ENCODE results near the gene HOXB9. TPM values are rescaled to one million over a fixed set of nuclear protein-coding genes. Genes with fewer than 3 reads are reported as not detected.

HOXB9 gene
- total RNA-seq, 1 donor from 2014 or later: 14.5 TPM

DNA sequence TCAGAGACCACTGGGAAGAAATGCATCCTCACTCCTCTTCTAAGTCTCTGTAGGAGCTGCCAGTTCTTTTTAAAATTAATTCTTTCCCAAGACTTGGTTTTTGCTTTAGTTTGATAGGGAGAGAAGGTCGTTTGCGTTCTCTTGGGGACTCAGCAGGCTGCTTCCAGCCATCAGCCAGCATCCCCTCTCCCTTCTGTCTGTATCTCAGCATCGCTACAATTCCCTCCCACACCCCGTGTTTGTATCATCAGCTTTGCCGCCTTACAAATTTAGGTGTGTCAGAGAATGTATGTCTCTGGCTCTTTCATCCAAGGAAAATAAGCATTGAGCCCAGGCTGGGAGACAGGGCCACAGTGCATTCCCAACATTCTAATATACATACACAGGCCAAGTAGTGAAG, 26.8 kb downstream of the HOXB9 start:
- DNase-seq (ENCODE audit: extremely low read depth, low read depth, low spot score): no peak

DNA sequence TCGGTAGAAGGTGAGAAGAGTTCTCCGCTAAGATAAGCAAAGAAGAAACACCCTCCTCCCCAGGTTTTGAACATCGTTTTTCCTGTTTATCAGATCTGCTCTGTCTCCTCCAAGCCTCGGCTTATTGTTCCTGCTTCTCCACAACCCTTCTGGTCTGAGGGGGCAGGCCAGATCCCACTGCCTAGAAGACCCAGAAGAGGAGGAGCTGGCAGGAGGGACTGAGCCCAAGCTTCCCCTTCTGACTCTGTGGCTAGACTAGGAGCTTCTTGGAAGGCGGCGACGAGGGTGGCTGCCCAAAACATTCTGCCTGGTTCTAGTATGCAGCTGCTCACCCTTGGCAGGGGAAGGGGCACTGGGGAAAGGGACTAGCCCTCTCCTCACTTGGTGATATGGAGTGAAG, 27.4 kb downstream of the HOXB9 start:
- DNase-seq (ENCODE audit: extremely low read depth, low read depth, low spot score): no peak

GRCh38 chr17:48597778-48598631, 28.2 kb downstream of the HOXB9 start:
- DNase-seq (ENCODE audit: extremely low read depth, low read depth, low spot score): no peak

- DNase-seq (ENCODE audit: extremely low read depth, low read depth, low spot score): no peak
Observed at GRCh38 chr17:48597528-48597777, 28.7 kb downstream of the HOXB9 start.

- no peak for DNase-seq (ENCODE audit: extremely low read depth, low read depth, low spot score)
Observed at GRCh38 chr17:48596735-48597527, 29.2 kb downstream of the HOXB9 start.

GRCh38 chr17:48596000-48596734, 30.0 kb downstream of the HOXB9 start:
- no peak for DNase-seq (ENCODE audit: extremely low read depth, low read depth, low spot score)

- no peak for DNase-seq (ENCODE audit: extremely low read depth, low read depth, low spot score)
Observed at GRCh38 chr17:48595278-48595999, 30.7 kb downstream of the HOXB9 start.

- DNase-seq (ENCODE audit: extremely low read depth, low read depth, low spot score): no peak
Observed at GRCh38 chr17:48594538-48595277, 31.4 kb downstream of the HOXB9 start.

DNA sequence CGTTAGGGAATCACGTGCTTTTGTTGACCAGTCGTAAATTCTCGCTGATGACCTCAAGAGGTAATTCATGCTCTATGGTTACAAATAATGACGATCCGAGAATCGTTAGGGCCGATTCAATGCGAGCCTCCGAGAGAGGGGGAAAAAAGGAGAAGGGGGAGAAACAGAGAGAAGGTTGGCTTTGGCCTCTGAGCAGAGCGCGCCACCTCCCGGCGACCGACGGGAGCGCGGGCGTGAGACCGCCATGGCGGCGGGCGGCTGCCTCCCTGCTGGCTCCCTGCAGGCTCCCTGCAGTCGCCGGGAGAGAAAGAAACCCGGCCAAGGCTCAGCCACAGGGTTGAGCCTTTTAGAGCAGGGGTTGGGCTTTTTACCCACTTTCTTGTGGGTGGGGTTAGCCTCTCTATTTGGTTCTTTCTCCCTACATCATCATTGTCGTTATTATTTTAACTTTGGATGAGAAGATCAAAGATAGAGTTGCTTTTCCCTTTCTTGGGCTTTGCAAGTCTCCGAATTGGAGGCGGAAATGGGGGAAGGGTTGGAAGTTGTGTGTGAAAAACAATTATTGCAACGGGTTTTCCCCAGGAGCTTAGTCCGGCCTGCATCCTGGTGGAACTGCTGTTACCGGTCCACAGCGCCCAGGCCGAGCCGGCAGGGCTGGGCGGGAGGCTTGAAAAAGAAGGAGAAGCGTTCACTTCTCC, 32.2 kb downstream of the HOXB9 start:
- no peak for DNase-seq (ENCODE audit: extremely low read depth, low read depth, low spot score)

DNA sequence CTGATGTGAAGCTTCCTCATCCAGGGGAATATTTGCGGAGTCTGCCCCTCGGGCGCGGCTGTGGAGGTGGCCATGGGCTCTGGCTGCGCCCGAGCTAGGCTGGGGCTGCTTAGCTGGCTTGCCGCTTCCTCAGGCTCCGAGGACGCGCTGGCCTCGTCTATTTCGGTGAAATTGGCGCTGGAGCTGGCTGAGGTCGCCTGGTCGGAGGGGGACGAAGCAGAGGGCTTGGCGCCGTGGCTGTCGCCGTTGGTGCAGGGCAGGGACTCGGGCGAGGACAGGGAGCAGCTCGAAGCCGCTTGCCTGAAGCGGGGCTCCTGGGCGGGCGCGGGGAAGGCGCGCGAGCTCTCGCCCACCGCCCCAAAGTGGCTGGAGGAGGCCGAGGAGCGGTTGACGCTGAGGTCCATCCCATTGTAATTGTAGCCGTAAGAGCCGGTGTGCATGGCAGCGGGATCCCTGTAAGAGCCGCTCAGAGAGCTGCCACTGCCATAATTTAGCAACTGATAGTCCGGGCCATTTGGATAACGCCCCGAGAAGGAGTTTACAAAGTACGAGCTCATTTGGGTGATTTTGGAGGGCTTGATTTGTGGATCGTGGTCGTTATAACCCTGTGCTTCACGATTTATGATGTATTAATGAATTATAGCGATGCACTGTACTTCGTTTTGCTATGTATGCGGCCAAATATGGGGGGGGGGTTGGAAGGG, 32.9 kb downstream of the HOXB9 start, which contains the start of gene HOXB5:
Gene HOXB5 (minus strand): TSS at position 654 of the 704 bp plus-strand sequence. CDS start 97 bp downstream, at position 557.
- no peak for DNase-seq (ENCODE audit: extremely low read depth, low read depth, low spot score)

DNA sequence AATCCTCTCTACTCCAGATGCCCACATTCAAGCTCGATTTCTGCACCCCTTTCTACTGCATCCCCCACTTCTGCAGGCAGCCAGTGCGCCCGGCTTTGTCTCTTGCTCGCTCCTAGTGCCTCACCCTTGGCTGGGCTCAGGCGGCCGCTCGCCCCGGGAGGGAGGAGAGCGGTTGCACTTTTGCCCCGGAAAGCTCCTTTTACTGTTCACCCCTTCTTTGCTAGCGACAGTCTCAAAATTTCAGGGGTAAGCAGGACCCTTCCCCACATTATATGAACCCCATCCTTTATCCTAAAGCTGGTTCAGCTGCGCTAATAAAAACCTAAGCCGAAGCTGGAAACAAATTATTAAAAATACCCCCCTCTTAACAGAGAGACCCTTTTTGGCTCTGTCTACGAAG, 33.6 kb downstream of the HOXB9 start:
- no peak for DNase-seq (ENCODE audit: extremely low read depth, low read depth, low spot score)

GRCh38 chr17:48592057-48592514, 34.1 kb downstream of the HOXB9 start:
- no peak for DNase-seq (ENCODE audit: extremely low read depth, low read depth, low spot score)

GRCh38 chr17:48591255-48592056, 34.7 kb downstream of the HOXB9 start:
- no peak for DNase-seq (ENCODE audit: extremely low read depth, low read depth, low spot score)

GRCh38 chr17:48590607-48591161, 35.5 kb downstream of the HOXB9 start:
- DNase-seq (ENCODE audit: extremely low read depth, low read depth, low spot score): no peak

DNA sequence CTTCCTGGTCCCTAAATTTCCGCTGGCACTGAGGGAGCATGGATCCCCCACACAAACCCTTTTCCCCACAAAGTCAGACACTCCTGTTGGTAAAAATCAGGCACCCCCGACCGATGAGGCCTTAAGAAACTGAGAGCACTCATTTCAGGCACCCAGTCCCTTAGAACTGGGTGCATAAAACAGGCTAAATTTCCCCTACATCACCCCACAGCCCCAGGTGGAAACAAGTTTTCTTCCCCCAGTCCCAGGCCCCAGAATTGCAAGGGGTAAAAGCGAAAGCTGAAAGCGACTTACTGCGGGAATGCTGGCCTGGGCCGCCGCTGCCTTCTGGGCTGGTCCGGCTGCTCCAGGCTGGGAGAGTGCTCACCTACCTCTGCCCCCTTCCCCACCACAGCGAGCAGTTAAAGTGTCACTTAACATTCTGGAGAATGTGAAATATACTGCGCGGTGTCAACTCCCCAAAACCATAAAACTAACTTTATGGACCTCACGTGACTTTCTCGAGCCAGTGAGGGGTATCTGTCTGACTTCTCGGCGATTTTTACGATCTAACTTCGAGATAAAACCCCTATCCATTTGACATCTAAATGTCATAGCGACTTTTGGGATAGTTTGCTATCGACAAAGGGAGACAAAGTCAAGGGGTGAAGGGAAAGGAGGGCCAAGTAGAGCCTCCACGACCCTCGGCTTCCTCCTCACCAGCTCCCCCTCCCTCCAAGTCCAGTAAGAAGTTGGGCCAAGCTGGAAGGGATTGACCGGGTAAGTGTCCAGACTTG, 36.1 kb downstream of the HOXB9 start, which contains the start of gene HOXB3:
Gene HOXB3 (minus strand): TSS at position 411 of the 776 bp plus-strand sequence. CDS start 37,767 bp downstream, outside the sequence.
- no peak for DNase-seq (ENCODE audit: extremely low read depth, low read depth, low spot score)

DNA sequence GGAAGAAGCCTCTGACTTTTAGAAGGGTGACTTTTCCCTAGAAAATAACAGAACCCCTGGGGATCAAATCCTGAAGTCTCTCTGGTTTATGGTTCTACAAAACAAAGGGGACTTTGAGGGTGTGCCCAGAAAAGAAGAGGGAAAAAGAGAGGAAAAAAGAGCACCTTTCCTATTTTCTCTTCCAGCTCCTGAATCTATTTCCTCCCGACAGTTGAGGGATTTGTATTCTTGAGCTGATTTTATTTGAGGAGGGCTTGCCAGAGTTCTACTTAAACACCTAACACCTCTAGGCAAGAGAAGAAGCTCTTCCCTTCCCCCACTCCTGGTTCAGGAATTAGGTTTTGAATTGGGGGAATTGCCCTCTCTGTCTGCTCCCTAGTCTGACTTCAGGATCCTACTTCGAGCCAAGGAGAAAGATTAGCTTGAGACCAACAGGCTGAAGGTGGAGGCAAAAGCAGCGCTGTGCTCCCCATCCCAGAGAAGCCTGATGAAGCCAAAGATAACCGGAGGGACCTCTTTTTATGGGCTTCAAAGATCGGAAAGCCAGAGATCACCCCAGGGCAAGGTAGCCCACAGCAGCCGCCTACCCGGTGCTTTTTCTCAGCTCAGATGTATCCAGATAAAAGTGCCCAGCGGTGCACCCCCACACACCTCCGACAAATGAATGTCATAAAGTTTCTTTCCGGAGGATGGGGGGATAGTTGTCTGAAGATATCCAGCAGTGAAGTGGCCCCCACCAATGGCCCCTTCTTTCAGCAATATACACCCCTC, 36.9 kb downstream of the HOXB9 start:
- no peak for DNase-seq (ENCODE audit: extremely low read depth, low read depth, low spot score)

Data from glomerular endothelial cell (primary cell).